ENCODE results near the gene LYSMD3. TPM values are rescaled to one million over a fixed set of nuclear protein-coding genes. Genes with fewer than 3 reads are reported as not detected.

Gene LYSMD3
- total and polyA plus RNA-seq, 10 of the 15 experiments (the other 5 are each of a cell fraction or from before 2014, with no cell fraction given) = 3.9 to 22.5 (median 12.6) TPM

DNA sequence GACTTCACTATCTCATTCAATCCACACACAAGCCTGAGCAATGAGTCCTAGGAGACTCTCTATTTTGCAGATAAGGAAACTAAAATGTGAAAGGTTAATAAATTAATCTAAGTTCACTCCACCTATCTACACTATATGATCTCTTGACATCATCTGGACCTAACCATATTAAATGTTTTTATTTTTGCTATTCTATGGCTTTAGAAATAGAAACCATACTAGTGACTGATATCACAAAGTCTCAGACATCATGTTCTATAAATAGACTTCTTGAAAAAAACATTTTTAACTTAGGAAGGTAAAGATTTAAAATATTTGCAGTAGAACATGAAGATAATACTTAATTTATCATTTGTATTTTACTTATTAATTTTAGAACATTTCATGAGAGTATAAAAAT is 19.8 kb upstream of the LYSMD3 start:
- no peak overlapping the region for H3K9ac ChIP-seq (ENCODE audit: control insufficient read depth, insufficient read depth, low read length)
- FAIRE-seq = no peak
- intact Hi-C loops (cut with micrococcal nuclease; ENCODE audit: unreplicated experiment) (no loop called here), in situ Hi-C loops (cut with MboI) (no loop called here)
- BruUV-seq (replicated peaks) = no TSS peak
- H3K36me3 ChIP-seq (ENCODE audit: control insufficient read depth in 2 of 2, insufficient read depth in 2 of 2, low read length in 1 of 2) = no peaks in the 10 kb centered on the region
- no peaks in the 10 kb centered on the region for H3K9me3 ChIP-seq (replicated peaks; ENCODE audit: control insufficient read depth, insufficient read depth, low read length)
- no peaks in the 10 kb centered on the region for H3K4me1 ChIP-seq (ENCODE audit: control insufficient read depth, insufficient read depth, low read length)
- ChIA-PET POLR2A (no interaction called here), RAD21 (ENCODE audit: unreplicated experiment) (no interaction called here), SMC1A (ENCODE audit: uncharacterized antibody, unreplicated experiment) (no interaction called here), CTCF (interaction anchor here (1.4 kb wide), 1 partner anchor 109 kb away, joined by 6 read pairs; no protein-coding TSS in a partner anchor)
- H3K4me2 ChIP-seq (ENCODE audit: control insufficient read depth, insufficient read depth) = no peak overlapping the region
- no peak overlapping the region for H3K4me3 ChIP-seq
- ATAC-seq = no peak
- no peak for DNase-seq (ENCODE audit: low read depth, low spot score)
- no peaks in the 10 kb centered on the region for H3K79me2 ChIP-seq (ENCODE audit: control insufficient read depth, insufficient read depth, low read length)
- TF ChIP-seq, protein P1, sequence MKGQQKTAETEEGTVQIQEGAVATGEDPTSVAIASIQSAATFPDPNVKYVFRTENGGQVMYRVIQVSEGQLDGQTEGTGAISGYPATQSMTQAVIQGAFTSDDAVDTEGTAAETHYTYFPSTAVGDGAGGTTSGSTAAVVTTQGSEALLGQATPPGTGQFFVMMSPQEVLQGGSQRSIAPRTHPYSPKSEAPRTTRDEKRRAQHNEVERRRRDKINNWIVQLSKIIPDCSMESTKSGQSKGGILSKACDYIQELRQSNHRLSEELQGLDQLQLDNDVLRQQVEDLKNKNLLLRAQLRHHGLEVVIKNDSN (IDR thresholded peaks at IDR 0.05; ENCODE audit: borderline replicate concordance, extremely low read length, insufficient read depth, low read depth, low read length) = no peak
- TF ChIP-seq POLR2A (IDR thresholded peaks at IDR 0.05; ENCODE audit: low read depth, low read length) (no peak), FOXK2 (IDR thresholded peaks at IDR 0.05) (no peak), SREBF1 (IDR thresholded peaks at IDR 0.05; ENCODE audit: low read length) (no peak), NFYB (IDR thresholded peaks at IDR 0.05; ENCODE audit: insufficient read depth, low read depth, low read length) (no peak), ZNF207 (IDR thresholded peaks at IDR 0.05; ENCODE audit: borderline replicate concordance) (no peak), FOXM1 (IDR thresholded peaks at IDR 0.05; ENCODE audit: low read depth, low read length) (no peak), RBBP5 (conservative IDR thresholded peaks at IDR 0.05) (no peak), ZSCAN29 (IDR thresholded peaks at IDR 0.05) (no peak), PML (IDR thresholded peaks at IDR 0.05; ENCODE audit: low read length) (no peak), ZNF24 (IDR thresholded peaks at IDR 0.05) (no peak), CBX5 (IDR thresholded peaks at IDR 0.05; ENCODE audit: low read depth) (no peak), ZNF622 (IDR thresholded peaks at IDR 0.05) (no peak), CBFB (IDR thresholded peaks at IDR 0.05; ENCODE audit: low read depth) (no peak)
- TF ChIP-seq, protein P2, sequence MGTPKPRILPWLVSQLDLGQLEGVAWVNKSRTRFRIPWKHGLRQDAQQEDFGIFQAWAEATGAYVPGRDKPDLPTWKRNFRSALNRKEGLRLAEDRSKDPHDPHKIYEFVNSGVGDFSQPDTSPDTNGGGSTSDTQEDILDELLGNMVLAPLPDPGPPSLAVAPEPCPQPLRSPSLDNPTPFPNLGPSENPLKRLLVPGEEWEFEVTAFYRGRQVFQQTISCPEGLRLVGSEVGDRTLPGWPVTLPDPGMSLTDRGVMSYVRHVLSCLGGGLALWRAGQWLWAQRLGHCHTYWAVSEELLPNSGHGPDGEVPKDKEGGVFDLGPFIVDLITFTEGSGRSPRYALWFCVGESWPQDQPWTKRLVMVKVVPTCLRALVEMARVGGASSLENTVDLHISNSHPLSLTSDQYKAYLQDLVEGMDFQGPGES (IDR thresholded peaks at IDR 0.05) = no peak
- TF ChIP-seq, protein P3, sequence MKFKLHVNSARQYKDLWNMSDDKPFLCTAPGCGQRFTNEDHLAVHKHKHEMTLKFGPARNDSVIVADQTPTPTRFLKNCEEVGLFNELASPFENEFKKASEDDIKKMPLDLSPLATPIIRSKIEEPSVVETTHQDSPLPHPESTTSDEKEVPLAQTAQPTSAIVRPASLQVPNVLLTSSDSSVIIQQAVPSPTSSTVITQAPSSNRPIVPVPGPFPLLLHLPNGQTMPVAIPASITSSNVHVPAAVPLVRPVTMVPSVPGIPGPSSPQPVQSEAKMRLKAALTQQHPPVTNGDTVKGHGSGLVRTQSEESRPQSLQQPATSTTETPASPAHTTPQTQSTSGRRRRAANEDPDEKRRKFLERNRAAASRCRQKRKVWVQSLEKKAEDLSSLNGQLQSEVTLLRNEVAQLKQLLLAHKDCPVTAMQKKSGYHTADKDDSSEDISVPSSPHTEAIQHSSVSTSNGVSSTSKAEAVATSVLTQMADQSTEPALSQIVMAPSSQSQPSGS (IDR thresholded peaks at IDR 0.05; ENCODE audit: low read length) = no peak
- TF ChIP-seq, protein P4, sequence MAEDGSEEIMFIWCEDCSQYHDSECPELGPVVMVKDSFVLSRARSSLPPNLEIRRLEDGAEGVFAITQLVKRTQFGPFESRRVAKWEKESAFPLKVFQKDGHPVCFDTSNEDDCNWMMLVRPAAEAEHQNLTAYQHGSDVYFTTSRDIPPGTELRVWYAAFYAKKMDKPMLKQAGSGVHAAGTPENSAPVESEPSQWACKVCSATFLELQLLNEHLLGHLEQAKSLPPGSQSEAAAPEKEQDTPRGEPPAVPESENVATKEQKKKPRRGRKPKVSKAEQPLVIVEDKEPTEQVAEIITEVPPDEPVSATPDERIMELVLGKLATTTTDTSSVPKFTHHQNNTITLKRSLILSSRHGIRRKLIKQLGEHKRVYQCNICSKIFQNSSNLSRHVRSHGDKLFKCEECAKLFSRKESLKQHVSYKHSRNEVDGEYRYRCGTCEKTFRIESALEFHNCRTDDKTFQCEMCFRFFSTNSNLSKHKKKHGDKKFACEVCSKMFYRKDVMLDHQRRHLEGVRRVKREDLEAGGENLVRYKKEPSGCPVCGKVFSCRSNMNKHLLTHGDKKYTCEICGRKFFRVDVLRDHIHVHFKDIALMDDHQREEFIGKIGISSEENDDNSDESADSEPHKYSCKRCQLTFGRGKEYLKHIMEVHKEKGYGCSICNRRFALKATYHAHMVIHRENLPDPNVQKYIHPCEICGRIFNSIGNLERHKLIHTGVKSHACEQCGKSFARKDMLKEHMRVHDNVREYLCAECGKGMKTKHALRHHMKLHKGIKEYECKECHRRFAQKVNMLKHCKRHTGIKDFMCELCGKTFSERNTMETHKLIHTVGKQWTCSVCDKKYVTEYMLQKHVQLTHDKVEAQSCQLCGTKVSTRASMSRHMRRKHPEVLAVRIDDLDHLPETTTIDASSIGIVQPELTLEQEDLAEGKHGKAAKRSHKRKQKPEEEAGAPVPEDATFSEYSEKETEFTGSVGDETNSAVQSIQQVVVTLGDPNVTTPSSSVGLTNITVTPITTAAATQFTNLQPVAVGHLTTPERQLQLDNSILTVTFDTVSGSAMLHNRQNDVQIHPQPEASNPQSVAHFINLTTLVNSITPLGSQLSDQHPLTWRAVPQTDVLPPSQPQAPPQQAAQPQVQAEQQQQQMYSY (CRISPR knock-in tag; IDR thresholded peaks at IDR 0.05) = no peak
- no peak overlapping the region for H3K27ac ChIP-seq (ENCODE audit: control insufficient read depth, insufficient read depth)
- no peaks in the 10 kb centered on the region; a peak in 2 of 4 replicates for H3K27me3 ChIP-seq (replicated peaks in 1 of 2; ENCODE audit: control insufficient read depth in 2 of 2, insufficient read depth in 2 of 2, low read length in 1 of 2)
- no peak overlapping the region for H2AFZ ChIP-seq (ENCODE audit: control insufficient read depth, low read depth, low read length)
- no peaks in the 10 kb centered on the region for H4K20me1 ChIP-seq (ENCODE audit: control insufficient read depth, insufficient read depth)
